IMR-90 (cell line): ENCODE data around the gene PIGN. TPM values are rescaled to one million over a fixed set of nuclear protein-coding genes. Genes with fewer than 3 reads are reported as not detected.

Experiments
- ATAC-seq: fragments of 200-7000 bp; cut with Tn5 transposase; 2 replicates; pipeline ENCODE4 v1.9.1; 2020; ENCODE audit warnings: low read depth, mild to moderate bottlenecking, moderate library complexity
- BruUV-seq: library from RNA; stranded (reverse); fragments of 400-500 nt; replicated peaks from 2 replicates; lab custom pipeline; 2021; lab: Mats Ljungman, UMichigan
- CTCF ChIA-PET: fragments of 300-600 bp; formaldehyde crosslinking; extraction: SDS; loops from one replicate; lab custom pipeline; 2021; ENCODE audit warnings: antibody characterized with exemption; lab: Yijun Ruan, JAX
- POLR2A ChIA-PET: fragments of 300-600 bp; sonication (Branson Sonifier 250); formaldehyde crosslinking; loops from one replicate; lab custom pipeline; 2022; ENCODE audit warnings: antibody characterized with exemption; ENCODE audit not compliant: unreplicated experiment; lab: Charles Lee
- DNase-seq: peaks from one replicate; pipeline ENCODE4 v3.0.0; 2013
- H2AFZ ChIP-seq: replicated peaks from 2 replicates; pipeline ENCODE3; 2013; ENCODE audit warnings: low read length, mild to moderate bottlenecking; ENCODE audit not compliant: poor library complexity
- H2AK5ac ChIP-seq: 2 replicates; pipeline ENCODE4 v1.6.1; 2013; ENCODE audit warnings: low read depth, low read length, inconsistent platforms
- H2AK9ac ChIP-seq: replicated peaks from 2 replicates; pipeline ENCODE3; 2013; ENCODE audit warnings: mild to moderate bottlenecking, low read depth, low read length, moderate library complexity; ENCODE audit not compliant: poor library complexity
- H2BK120ac ChIP-seq: 2 replicates; pipeline ENCODE4 v1.6.1; 2013; ENCODE audit warnings: low read depth, low read length, inconsistent platforms
- H2BK15ac ChIP-seq: 3 replicates; pipeline ENCODE4 v1.6.1; 2013; ENCODE audit warnings: low read depth, low read length, inconsistent platforms
- H2BK20ac ChIP-seq: 2 replicates; pipeline ENCODE4 v1.6.1; 2013; ENCODE audit warnings: low read depth, mild to moderate bottlenecking, inconsistent platforms, low read length, moderate library complexity
- H2BK5ac ChIP-seq: 2 replicates; pipeline ENCODE4 v1.6.1; 2013; ENCODE audit warnings: mild to moderate bottlenecking, low read depth, low read length, inconsistent platforms; ENCODE audit not compliant: poor library complexity, severe bottlenecking
- H3K14ac ChIP-seq: replicated peaks from 2 replicates; pipeline ENCODE4 v1.6.1; 2013; ENCODE audit warnings: low read depth, low read length, inconsistent platforms
- H3K18ac ChIP-seq: 2 replicates; pipeline ENCODE4 v1.6.1; 2013; ENCODE audit warnings: low read depth, low read length, control low read depth
- H3K23ac ChIP-seq: 2 replicates; pipeline ENCODE4 v1.6.1; 2013; ENCODE audit warnings: low read depth, low read length, inconsistent platforms
- H3K27ac ChIP-seq: 2 replicates; pipeline ENCODE4 v1.5.1; 2013; ENCODE audit warnings: mild to moderate bottlenecking, control low read depth, low read length; ENCODE audit not compliant: insufficient read depth
- H3K27me3 ChIP-seq: 2 replicates; pipeline ENCODE4 v1.6.1; 2013; ENCODE audit warnings: low read length; ENCODE audit not compliant: control insufficient read depth, insufficient read depth
- H3K36me3 ChIP-seq: 2 replicates; pipeline ENCODE4 v1.6.1; 2013; ENCODE audit warnings: low read length, mixed read lengths; ENCODE audit not compliant: control insufficient read depth, insufficient read depth
- H3K4ac ChIP-seq: 2 replicates; pipeline ENCODE4 v1.6.1; 2013; ENCODE audit warnings: low read depth, low read length, inconsistent platforms
- H3K4me1 ChIP-seq: 2 replicates; pipeline ENCODE4 v1.6.1; 2013; ENCODE audit warnings: low read length, mixed read lengths; ENCODE audit not compliant: control insufficient read depth, insufficient read depth
- H3K4me2 ChIP-seq: 2 replicates; pipeline ENCODE4 v1.6.1; 2013; ENCODE audit warnings: low read depth, mild to moderate bottlenecking, control low read depth, low read length, moderate library complexity
- H3K4me3 ChIP-seq: 2 replicates; pipeline ENCODE4 v1.5.1; 2013; ENCODE audit warnings: low read depth, mild to moderate bottlenecking, control low read depth, low read length, moderate library complexity; ENCODE audit not compliant: insufficient read depth
- H3K56ac ChIP-seq: 2 replicates; pipeline ENCODE4 v1.6.1; 2013; ENCODE audit warnings: low read length, inconsistent platforms; ENCODE audit not compliant: insufficient read depth; ENCODE audit errors: extremely low read depth
- H3K79me1 ChIP-seq, 2 experiments: 2 replicates each; pipeline ENCODE4 v1.6.1; 2013; ENCODE audit warnings: low read length in 2 of 2, inconsistent platforms in 1 of 2, low read depth in 1 of 2
- H3K9ac ChIP-seq: 2 replicates; pipeline ENCODE4 v1.6.1; 2013; ENCODE audit warnings: low read depth, low read length, control low read depth
- H3K9me1 ChIP-seq: 2 replicates; pipeline ENCODE4 v1.6.1; 2013; ENCODE audit warnings: low read length, inconsistent platforms; ENCODE audit not compliant: insufficient read depth
- H3K9me3 ChIP-seq: 2 replicates; pipeline ENCODE4 v1.6.1; 2013; ENCODE audit warnings: low read length; ENCODE audit not compliant: control insufficient read depth, insufficient read depth
- H4K20me1 ChIP-seq: 2 replicates; pipeline ENCODE4 v1.6.1; 2013; ENCODE audit warnings: low read length, inconsistent platforms; ENCODE audit not compliant: insufficient read depth
- H4K5ac ChIP-seq: 2 replicates; pipeline ENCODE4 v1.6.1; 2013; ENCODE audit warnings: mild to moderate bottlenecking, low read depth, low read length, control low read depth
- H4K8ac ChIP-seq, 2 experiments: 2 replicates each; pipeline ENCODE4 v1.6.1; 2013; ENCODE audit warnings: low read depth in 2 of 2, low read length in 2 of 2, control low read depth in 1 of 2, inconsistent platforms in 1 of 2
- H4K91ac ChIP-seq: 2 replicates; pipeline ENCODE4 v1.6.1; 2013; ENCODE audit warnings: low read depth, low read length, inconsistent platforms; ENCODE audit not compliant: insufficient read depth
- MAFK ChIP-seq: IDR thresholded peaks from 2 replicates; pipeline ENCODE4 v1.6.1; 2012; ENCODE audit warnings: low read depth, low read length, improper control_type of control experiment
- RCOR1 ChIP-seq: IDR thresholded peaks from 2 replicates; pipeline ENCODE4 v1.6.1; 2012; ENCODE audit warnings: mild to moderate bottlenecking, low read length, improper control_type of control experiment; ENCODE audit not compliant: insufficient replicate concordance
- USF2 ChIP-seq: fragments of 150-350 bp; IDR thresholded peaks from 2 replicates; pipeline ENCODE4 v1.6.1; 2017; ENCODE audit warnings: mild to moderate bottlenecking, antibody characterized with exemption, low read length, low read depth
- WGBS, 2 experiments: methylation state at CpG; one replicate each; pipeline versions ENCODE4 v1.1.5 to v1.1.7; 2013; ENCODE audit warnings: missing lambda C conversion rate in 2 of 2; ENCODE audit not compliant: insufficient read length in 1 of 2; ENCODE audit errors: extremely low coverage in 2 of 2; 5-methylcytosine and 5-hydroxymethylcytosine counted together
- dilution Hi-C: fragments of 300-500 bp; cut with HindIII; formaldehyde crosslinking; loops from one replicate; pipeline ENCODE4 v1.14.3; 2018; ENCODE audit warnings: low sequenced_read_pairs; ENCODE audit not compliant: unreplicated experiment
- in situ Hi-C: fragments of 300-500 bp; cut with MboI; formaldehyde crosslinking; loops from 3 replicates; pipeline ENCODE4 v1.14.3; 2019; ENCODE audit warnings: low sequenced_read_pairs, inconsistent platforms, mixed read lengths
- intact Hi-C: fragments of 100-400 bp; cut with micrococcal nuclease; formaldehyde crosslinking; loops from 2 replicates; pipeline ENCODE4 v1.10.0; 2022
- polyA plus RNA-seq, 3 experiments: library from polyadenylated mRNA; depleted of rRNA; stranded (reverse); fragments of >200 nt; gene quantifications; 2 replicates each; pipeline ENCODE4 v1.2.3, GENCODE V29; 2012; ENCODE audit warnings: low replicate concordance in 1 of 3
- total RNA-seq: library from RNA; depleted of rRNA; stranded (reverse); fragments of >200 nt; gene quantifications from 2 replicates; pipeline ENCODE4 v1.2.3, GENCODE V29; 2012

Gene PIGN
- total and polyA plus RNA-seq, 2 of the 4 experiments (the other 2 are of a cell fraction): 9.0 to 17.9 TPM

GRCh38 chr18:62226047-62226446 is 39.2 kb upstream of the PIGN start:
- H2AK9ac ChIP-seq: no peak overlapping the region
- ChIA-PET CTCF (interaction anchor here (0.6 kb wide), 1 partner anchor 21 kb away, joined by 10 read pairs; no protein-coding TSS in a partner anchor), POLR2A (no interaction called here)
- no peaks in the 10 kb centered on the region for H4K20me1 ChIP-seq
- no peak for ATAC-seq
- no peak overlapping the region for H2AK5ac ChIP-seq
- H2BK15ac ChIP-seq: no peak overlapping the region
- H3K9me3 ChIP-seq: no peaks in the 10 kb centered on the region
- H3K79me1 ChIP-seq: no peaks in the 10 kb centered on the region
- H3K23ac ChIP-seq: no peak overlapping the region
- peaks cover 13% of the 10 kb centered on the region for H3K36me3 ChIP-seq
- H2BK120ac ChIP-seq: no peak overlapping the region
- H2BK20ac ChIP-seq: no peak overlapping the region
- no peaks in the 10 kb centered on the region for H3K27me3 ChIP-seq
- DNase-seq: no peak
- H3K56ac ChIP-seq: no peak overlapping the region
- H3K4ac ChIP-seq: no peak overlapping the region
- no peak overlapping the region for H3K14ac ChIP-seq
- H2AFZ ChIP-seq: no peak overlapping the region
- H4K91ac ChIP-seq: no peak overlapping the region
- no peak overlapping the region for H3K27ac ChIP-seq
- H3K4me2 ChIP-seq: no peak overlapping the region
- intact Hi-C loops: no loop called here
- no TSS peak for BruUV-seq
- no peak overlapping the region for H2BK5ac ChIP-seq
- 0 out of 2 replicates have a peak, but pooled peaks cover 2% of the 10 kb centered on the region for H3K9me1 ChIP-seq
- H3K4me3 ChIP-seq: no peak overlapping the region
- H4K8ac ChIP-seq: no peak overlapping the region
- in situ Hi-C loops: no loop called here
- no peak overlapping the region for H3K9ac ChIP-seq
- TF ChIP-seq RCOR1: no peak
- peak; percentile 95 for TF ChIP-seq MAFK
- TF ChIP-seq USF2: no peak
- H3K18ac ChIP-seq: no peak overlapping the region
- WGBS, 2 experiments: no CpG with 5 or more reads among the region's 3 CpGs
- H3K4me1 ChIP-seq: no peaks in the 10 kb centered on the region
- H4K5ac ChIP-seq: no peak overlapping the region
- dilution Hi-C loops: no loop called here
